Measurements from ENCODE around the gene BPHL. TPM values are rescaled to one million over a fixed set of nuclear protein-coding genes. Genes with fewer than 3 reads are reported as not detected.

BPHL gene
- total and polyA plus RNA-seq, 2 donors (not counting 1 experiment from before 2014, with no cell fraction given): 10.3 to 14.3 TPM

DNA sequence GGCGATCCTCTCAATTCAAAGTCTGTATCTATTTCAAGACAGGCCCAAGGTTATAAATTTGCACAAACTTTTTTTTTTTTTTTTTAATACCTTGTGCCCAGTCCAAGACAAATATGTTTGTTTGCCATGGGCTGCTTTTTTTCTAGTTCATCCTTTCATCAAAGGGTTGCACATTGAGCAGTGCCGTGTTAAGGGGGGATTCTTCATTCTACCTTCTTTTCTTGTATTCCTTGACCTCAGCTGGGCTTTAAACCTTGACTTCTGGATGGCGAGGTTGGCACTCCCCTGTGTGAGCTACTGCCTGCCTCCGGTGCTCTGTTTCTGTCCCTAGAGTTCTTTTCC lies 42.8 kb upstream of the BPHL start:
- peaks cover 7 to 21% of the 10 kb centered on the region in 2 experiments for H3K36me3 ChIP-seq (replicated peaks in 1 of 2; ENCODE audit: control extremely low read depth in 1 of 2, control insufficient read depth in 1 of 2, extremely low read depth in 1 of 2, insufficient read depth in 2 of 2, low read length in 1 of 2)
- peaks cover 45% of the 10 kb centered on the region for H4K20me1 ChIP-seq (ENCODE audit: control insufficient read depth, insufficient read depth, low read length, poor library complexity, severe bottlenecking)
- no peak overlapping the region for H3K27ac ChIP-seq (ENCODE audit: low read length in 2 of 2)
- H3K4me3 Mint-ChIP-seq: no peak overlapping the region
- no peak overlapping the region for H3K9ac ChIP-seq (ENCODE audit: low read length)
- intact Hi-C loops (cut with micrococcal nuclease): no loop called here
- H2AFZ ChIP-seq (ENCODE audit: insufficient read depth, low read depth, low read length, poor library complexity, severe bottlenecking): no peak overlapping the region
- WGBS (ENCODE audit: insufficient coverage): 75% methylated on average over 1 of the region's 4 CpGs
- H3K27me3 ChIP-seq (replicated peaks in 1 of 4; ENCODE audit: control extremely low read depth in 1 of 4, control insufficient read depth in 3 of 4, insufficient read depth in 4 of 4, low read length in 3 of 4): no peaks in the 10 kb centered on the region
- DNase-seq (no peak), ATAC-seq (ENCODE audit: low read depth) (no peak)
- peak overlapping the region; percentile 38 for H3K4me2 ChIP-seq (replicated peaks; ENCODE audit: low read depth, low read length, poor library complexity, severe bottlenecking)
- peaks cover 39% of the 10 kb centered on the region for H3K4me1 Mint-ChIP-seq
- no peaks in the 10 kb centered on the region for H3K9me3 Mint-ChIP-seq (ENCODE audit: insufficient read depth)
- H3K4me3 ChIP-seq (ENCODE audit: control extremely low read depth in 1 of 5, extremely low read depth in 1 of 5, insufficient read depth in 1 of 5, low read depth in 2 of 5, low read length in 4 of 5): no peak overlapping the region
- peaks cover 71% of the 10 kb centered on the region for H3K79me2 ChIP-seq (ENCODE audit: control insufficient read depth, insufficient read depth, low read length)
- no peaks in the 10 kb centered on the region for H3K27me3 Mint-ChIP-seq
- no peak overlapping the region for H3K27ac Mint-ChIP-seq
- ChIA-PET POLR2A (no interaction called here), CTCF (interaction anchor here (0.5 to 1.7 kb wide), 2 partner anchors 50 to 107 kb away, joined by 3 to 8 read pairs; no protein-coding TSS in a partner anchor)
- no peak for TF ChIP-seq EZH2 (IDR thresholded peaks at IDR 0.05; ENCODE audit: borderline replicate concordance, insufficient read depth, low read depth, low read length, poor library complexity, severe bottlenecking)
- TF ChIP-seq, protein P1, sequence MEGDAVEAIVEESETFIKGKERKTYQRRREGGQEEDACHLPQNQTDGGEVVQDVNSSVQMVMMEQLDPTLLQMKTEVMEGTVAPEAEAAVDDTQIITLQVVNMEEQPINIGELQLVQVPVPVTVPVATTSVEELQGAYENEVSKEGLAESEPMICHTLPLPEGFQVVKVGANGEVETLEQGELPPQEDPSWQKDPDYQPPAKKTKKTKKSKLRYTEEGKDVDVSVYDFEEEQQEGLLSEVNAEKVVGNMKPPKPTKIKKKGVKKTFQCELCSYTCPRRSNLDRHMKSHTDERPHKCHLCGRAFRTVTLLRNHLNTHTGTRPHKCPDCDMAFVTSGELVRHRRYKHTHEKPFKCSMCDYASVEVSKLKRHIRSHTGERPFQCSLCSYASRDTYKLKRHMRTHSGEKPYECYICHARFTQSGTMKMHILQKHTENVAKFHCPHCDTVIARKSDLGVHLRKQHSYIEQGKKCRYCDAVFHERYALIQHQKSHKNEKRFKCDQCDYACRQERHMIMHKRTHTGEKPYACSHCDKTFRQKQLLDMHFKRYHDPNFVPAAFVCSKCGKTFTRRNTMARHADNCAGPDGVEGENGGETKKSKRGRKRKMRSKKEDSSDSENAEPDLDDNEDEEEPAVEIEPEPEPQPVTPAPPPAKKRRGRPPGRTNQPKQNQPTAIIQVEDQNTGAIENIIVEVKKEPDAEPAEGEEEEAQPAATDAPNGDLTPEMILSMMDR (IDR thresholded peaks at IDR 0.05): no peak
- peaks cover 13 to 15% of the 10 kb centered on the region in 2 donors for H3K4me1 ChIP-seq (ENCODE audit: control insufficient read depth in 2 of 2, insufficient read depth in 2 of 2, low read length in 2 of 2)
- H3K9me3 ChIP-seq (ENCODE audit: control extremely low read depth in 1 of 3, control insufficient read depth in 2 of 3, insufficient read depth in 1 of 3, low read length in 2 of 3): peaks cover 0 to 2% (median 0%) of the 10 kb centered on the region in 3 donors

DNA sequence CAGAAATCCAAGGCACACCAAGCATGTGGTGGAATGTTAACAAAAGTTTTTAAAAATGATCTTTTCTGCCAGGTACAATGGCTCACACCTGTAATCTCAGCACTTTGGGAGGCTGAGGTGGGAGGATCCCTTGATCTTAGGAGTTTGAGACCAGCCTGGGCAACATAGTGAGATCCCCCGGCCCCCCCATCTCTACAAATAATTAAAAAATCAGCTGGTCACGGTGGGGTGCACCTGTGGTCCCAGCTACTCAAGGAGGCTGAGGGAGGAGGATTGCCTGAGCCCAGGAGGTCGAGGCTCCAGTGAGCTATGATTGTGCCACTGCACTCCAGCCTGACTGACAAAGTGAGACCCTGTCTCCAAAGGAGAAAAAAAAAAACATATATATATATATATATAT lies 42.2 kb upstream of the BPHL start:
- DNase-seq (no peak), ATAC-seq (ENCODE audit: low read depth) (no peak)
- peaks cover 13 to 15% of the 10 kb centered on the region in 2 donors for H3K4me1 ChIP-seq (ENCODE audit: control insufficient read depth in 2 of 2, insufficient read depth in 2 of 2, low read length in 2 of 2)
- peaks cover 0 to 2% (median 0%) of the 10 kb centered on the region in 3 donors for H3K9me3 ChIP-seq (ENCODE audit: control extremely low read depth in 1 of 3, control insufficient read depth in 2 of 3, insufficient read depth in 1 of 3, low read length in 2 of 3)
- no peak overlapping the region for H3K9ac ChIP-seq (ENCODE audit: low read length)
- H4K20me1 ChIP-seq (ENCODE audit: control insufficient read depth, insufficient read depth, low read length, poor library complexity, severe bottlenecking): peaks cover 45% of the 10 kb centered on the region
- H3K4me3 ChIP-seq (ENCODE audit: control extremely low read depth in 1 of 5, extremely low read depth in 1 of 5, insufficient read depth in 1 of 5, low read depth in 2 of 5, low read length in 4 of 5): no peak overlapping the region
- CTCF ChIA-PET: interaction anchor here (1.7 kb wide), 1 partner anchor 50 kb away, joined by 8 read pairs; no protein-coding TSS in a partner anchor
- Mint-ChIP-seq H3K4me3 (no peak overlapping the region), H3K27ac (no peak overlapping the region), H3K27me3 (no peaks in the 10 kb centered on the region), H3K4me1 (peaks cover 36% of the 10 kb centered on the region), H3K9me3 (ENCODE audit: insufficient read depth) (no peaks in the 10 kb centered on the region)
- intact Hi-C loops (cut with micrococcal nuclease): no loop called here
- no peak overlapping the region for H3K4me2 ChIP-seq (replicated peaks; ENCODE audit: low read depth, low read length, poor library complexity, severe bottlenecking)
- 83% methylated on average over 1 of the region's 3 CpGs for WGBS (ENCODE audit: insufficient coverage)
- peaks cover 7 to 27% of the 10 kb centered on the region in 2 experiments for H3K36me3 ChIP-seq (replicated peaks in 1 of 2; ENCODE audit: control extremely low read depth in 1 of 2, control insufficient read depth in 1 of 2, extremely low read depth in 1 of 2, insufficient read depth in 2 of 2, low read length in 1 of 2)
- POLR2A ChIA-PET: interaction anchor here (0.6 kb wide), 1 partner anchor 830 kb away, joined by 3 read pairs; no protein-coding TSS in a partner anchor
- H3K27ac ChIP-seq (ENCODE audit: low read length in 2 of 2): no peak overlapping the region
- H3K27me3 ChIP-seq (replicated peaks in 1 of 4; ENCODE audit: control extremely low read depth in 1 of 4, control insufficient read depth in 3 of 4, insufficient read depth in 4 of 4, low read length in 3 of 4): no peaks in the 10 kb centered on the region
- no peak for TF ChIP-seq EZH2 (IDR thresholded peaks at IDR 0.05; ENCODE audit: borderline replicate concordance, insufficient read depth, low read depth, low read length, poor library complexity, severe bottlenecking)
- TF ChIP-seq, protein P1 (IDR thresholded peaks at IDR 0.05): no peak
- peaks cover 69% of the 10 kb centered on the region for H3K79me2 ChIP-seq (ENCODE audit: control insufficient read depth, insufficient read depth, low read length)
- H2AFZ ChIP-seq (ENCODE audit: insufficient read depth, low read depth, low read length, poor library complexity, severe bottlenecking): no peak overlapping the region
